ENCODE results near the gene BSN.

Gene BSN

GRCh38 chr3:49606427-49606826, 52.1 kb downstream of the BSN start:
- TF ChIP-seq CTCF (IDR thresholded peaks at IDR 0.05; ENCODE audit: low read depth, low read length): no peak
- H3K4me3 ChIP-seq (ENCODE audit: low read depth, low read length): no peak overlapping the region
- H3K27me3 ChIP-seq (ENCODE audit: insufficient read depth, low read depth, severe bottlenecking): no peaks in the 10 kb centered on the region
- no peaks in the 10 kb centered on the region for H3K9me3 ChIP-seq (ENCODE audit: severe bottlenecking)
- DNase-seq: no peak
- no peaks in the 10 kb centered on the region for H3K36me3 ChIP-seq
- H3K27ac ChIP-seq: no peak overlapping the region

- Histone ChIP-seq H3K36me3 (no peaks in the 10 kb centered on the region), H3K4me3 (ENCODE audit: low read depth, low read length) (no peak overlapping the region), H3K27ac (no peak overlapping the region), H3K27me3 (ENCODE audit: insufficient read depth, low read depth, severe bottlenecking) (no peaks in the 10 kb centered on the region), H3K9me3 (ENCODE audit: severe bottlenecking) (no peaks in the 10 kb centered on the region)
- no peak for DNase-seq
- TF ChIP-seq CTCF (IDR thresholded peaks at IDR 0.05; ENCODE audit: low read depth, low read length): no peak
Observed at GRCh38 chr3:49607105-49607591, 52.9 kb downstream of the BSN start.

GRCh38 chr3:49607796-49608195, 53.5 kb downstream of the BSN start:
- no peak for DNase-seq
- no peak overlapping the region for H3K27ac ChIP-seq
- peak; percentile 50 for TF ChIP-seq CTCF (IDR thresholded peaks at IDR 0.05; ENCODE audit: low read depth, low read length)
- H3K36me3 ChIP-seq: no peaks in the 10 kb centered on the region
- no peaks in the 10 kb centered on the region for H3K9me3 ChIP-seq (ENCODE audit: severe bottlenecking)
- no peaks in the 10 kb centered on the region for H3K27me3 ChIP-seq (ENCODE audit: insufficient read depth, low read depth, severe bottlenecking)
- H3K4me3 ChIP-seq (ENCODE audit: low read depth, low read length): no peak overlapping the region

- no peak overlapping the region for H3K4me3 ChIP-seq (ENCODE audit: low read depth, low read length)
- no peak overlapping the region for H3K27ac ChIP-seq
- H3K36me3 ChIP-seq: no peaks in the 10 kb centered on the region
- no peaks in the 10 kb centered on the region for H3K27me3 ChIP-seq (ENCODE audit: insufficient read depth, low read depth, severe bottlenecking)
- no peak for DNase-seq
- no peak for TF ChIP-seq CTCF (IDR thresholded peaks at IDR 0.05; ENCODE audit: low read depth, low read length)
- H3K9me3 ChIP-seq (ENCODE audit: severe bottlenecking): no peaks in the 10 kb centered on the region
Observed at GRCh38 chr3:49609314-49609713, 55.0 kb downstream of the BSN start.

- Histone ChIP-seq H3K36me3 (no peaks in the 10 kb centered on the region), H3K27me3 (ENCODE audit: insufficient read depth, low read depth, severe bottlenecking) (no peaks in the 10 kb centered on the region), H3K4me3 (ENCODE audit: low read depth, low read length) (no peak overlapping the region), H3K9me3 (ENCODE audit: severe bottlenecking) (no peaks in the 10 kb centered on the region), H3K27ac (no peak overlapping the region)
- TF ChIP-seq CTCF (IDR thresholded peaks at IDR 0.05; ENCODE audit: low read depth, low read length): no peak
- DNase-seq: no peak
Observed at GRCh38 chr3:49609815-49610214, 55.5 kb downstream of the BSN start.

- Histone ChIP-seq H3K27me3 (ENCODE audit: insufficient read depth, low read depth, severe bottlenecking) (no peaks in the 10 kb centered on the region), H3K36me3 (no peaks in the 10 kb centered on the region), H3K27ac (no peak overlapping the region), H3K9me3 (ENCODE audit: severe bottlenecking) (no peaks in the 10 kb centered on the region), H3K4me3 (ENCODE audit: low read depth, low read length) (no peak overlapping the region)
- no peak for TF ChIP-seq CTCF (IDR thresholded peaks at IDR 0.05; ENCODE audit: low read depth, low read length)
- DNase-seq: no peak
Observed at GRCh38 chr3:49610666-49611280, 56.5 kb downstream of the BSN start.
